Measurements from ENCODE around the gene OR10R2. TPM values are rescaled to one million over a fixed set of nuclear protein-coding genes. Genes with fewer than 3 reads are reported as not detected.

Gene OR10R2
- total RNA-seq, 1 donor from 2014 or later = not detected

GRCh38 chr1:158454537-158454936, 17.5 kb upstream of the OR10R2 start:
- Histone ChIP-seq H3K4me3 (no peak overlapping the region), H3K9me3 (replicated peaks) (peaks cover 31% of the 10 kb centered on the region), H3K36me3 (no peaks in the 10 kb centered on the region), H3K27ac (replicated peaks) (no peak overlapping the region), H3K27me3 (ENCODE audit: low read depth) (no peaks in the 10 kb centered on the region), H3K4me1 (no peaks in the 10 kb centered on the region)
- intact Hi-C loops (cut with micrococcal nuclease) = no loop called here
- TF ChIP-seq CTCF (IDR thresholded peaks at IDR 0.05; ENCODE audit: borderline replicate concordance) = no peak
- DNase-seq = no peak

- Histone ChIP-seq H3K36me3 (no peaks in the 10 kb centered on the region), H3K27ac (replicated peaks) (no peak overlapping the region), H3K4me3 (no peak overlapping the region), H3K4me1 (no peaks in the 10 kb centered on the region), H3K27me3 (ENCODE audit: low read depth) (no peaks in the 10 kb centered on the region), H3K9me3 (replicated peaks) (peaks cover 21% of the 10 kb centered on the region)
- DNase-seq = no peak
- intact Hi-C loops (cut with micrococcal nuclease) = no loop called here
- no peak for TF ChIP-seq CTCF (IDR thresholded peaks at IDR 0.05; ENCODE audit: borderline replicate concordance)
These were observed 14.8 kb upstream of the OR10R2 start for GRCh38 chr1:158457246-158457645.

- H3K9me3 ChIP-seq (replicated peaks) = peaks cover 16% of the 10 kb centered on the region
- no peak overlapping the region for H3K4me3 ChIP-seq
- H3K36me3 ChIP-seq = no peaks in the 10 kb centered on the region
- intact Hi-C loops (cut with micrococcal nuclease) = no loop called here
- H3K4me1 ChIP-seq = no peaks in the 10 kb centered on the region
- no peak for TF ChIP-seq CTCF (IDR thresholded peaks at IDR 0.05; ENCODE audit: borderline replicate concordance)
- no peaks in the 10 kb centered on the region for H3K27me3 ChIP-seq (ENCODE audit: low read depth)
- DNase-seq = no peak
- H3K27ac ChIP-seq (replicated peaks) = no peak overlapping the region
These were observed 13.8 kb upstream of the OR10R2 start for GRCh38 chr1:158458263-158458662.

- H3K4me1 ChIP-seq = no peaks in the 10 kb centered on the region
- H3K36me3 ChIP-seq = no peaks in the 10 kb centered on the region
- TF ChIP-seq CTCF (IDR thresholded peaks at IDR 0.05; ENCODE audit: borderline replicate concordance) = no peak
- no peak within 1 kb of the TSS for H3K27ac ChIP-seq (replicated peaks)
- H3K4me3 ChIP-seq = no peak within 1 kb of the TSS
- H3K9me3 ChIP-seq (replicated peaks) = peaks cover 10% of the 10 kb centered on the region
- no peak for DNase-seq
- no peaks in the 10 kb centered on the region for H3K27me3 ChIP-seq (ENCODE audit: low read depth)
- intact Hi-C loops (cut with micrococcal nuclease) = no loop called here
These were observed 10.5 kb upstream of the OR10R2 start, which contains the start of gene OR10K1 for GRCh38 chr1:158461534-158461933. Gene OR10K1 (plus strand): TSS chr1:158461834. CDS start chr1:158465562, 3,728 bp downstream.

- no peak for DNase-seq
- H3K4me3 ChIP-seq = no peak overlapping the region
- H3K4me1 ChIP-seq = no peaks in the 10 kb centered on the region
- TF ChIP-seq CTCF (IDR thresholded peaks at IDR 0.05; ENCODE audit: borderline replicate concordance) = no peak
- intact Hi-C loops (cut with micrococcal nuclease) = no loop called here
- H3K27ac ChIP-seq (replicated peaks) = no peak overlapping the region
- H3K36me3 ChIP-seq = no peaks in the 10 kb centered on the region
- no peaks in the 10 kb centered on the region for H3K27me3 ChIP-seq (ENCODE audit: low read depth)
- H3K9me3 ChIP-seq (replicated peaks) = no peaks in the 10 kb centered on the region
These were observed 13.4 kb downstream of the OR10R2 start for GRCh38 chr1:158485455-158485854.

- DNase-seq = no peak
- Histone ChIP-seq H3K27me3 (ENCODE audit: low read depth) (no peaks in the 10 kb centered on the region), H3K9me3 (replicated peaks) (no peaks in the 10 kb centered on the region), H3K36me3 (no peaks in the 10 kb centered on the region), H3K4me1 (no peaks in the 10 kb centered on the region), H3K27ac (replicated peaks) (no peak overlapping the region), H3K4me3 (no peak overlapping the region)
- intact Hi-C loops (cut with micrococcal nuclease) = no loop called here
- TF ChIP-seq CTCF (IDR thresholded peaks at IDR 0.05; ENCODE audit: borderline replicate concordance) = no peak
These were observed 19.3 kb downstream of the OR10R2 start for GRCh38 chr1:158491316-158491715.
